HG02623 (cell line): ENCODE measurements around the gene PDE4D.

Source experiments
- ATAC-seq: cut with Tn5 transposase; IDR thresholded peaks from one replicate; pipeline ENCODE4 v1.9.1; 2021; ENCODE audit warnings: moderate library complexity; ENCODE audit not compliant: unreplicated experiment

PDE4D gene

GRCh38 chr5:59134471-59135163 lies 758.9 kb downstream of the PDE4D start:
- ATAC-seq = no peak

GRCh38 chr5:59133764-59134261 lies 759.7 kb downstream of the PDE4D start:
- no peak for ATAC-seq

GRCh38 chr5:59132131-59132530 lies 761.4 kb downstream of the PDE4D start:
- ATAC-seq = no peak

- no peak for ATAC-seq
Observed at GRCh38 chr5:59130431-59130830, 763.1 kb downstream of the PDE4D start.

GRCh38 chr5:59128646-59129290 lies 764.8 kb downstream of the PDE4D start:
- no peak for ATAC-seq

- ATAC-seq = peak; percentile 14
Observed at GRCh38 chr5:59126708-59127573, 766.6 kb downstream of the PDE4D start.

GRCh38 chr5:59126016-59126707 lies 767.4 kb downstream of the PDE4D start:
- no peak for ATAC-seq

- ATAC-seq = no peak
Observed at GRCh38 chr5:59125011-59125961, 768.2 kb downstream of the PDE4D start.

- ATAC-seq = no peak
Observed at GRCh38 chr5:59123595-59124561, 769.6 kb downstream of the PDE4D start.

- no peak for ATAC-seq
Observed at GRCh38 chr5:59119480-59119879, 774.0 kb downstream of the PDE4D start.

- ATAC-seq = no peak
Observed at GRCh38 chr5:59117320-59117719, 776.2 kb downstream of the PDE4D start.

- ATAC-seq = no peak
Observed at GRCh38 chr5:59116231-59116865, 777.2 kb downstream of the PDE4D start.

- ATAC-seq = no peak
Observed at GRCh38 chr5:59115345-59115744, 778.2 kb downstream of the PDE4D start.

- ATAC-seq = no peak
Observed at GRCh38 chr5:59109383-59109782, 784.1 kb downstream of the PDE4D start.

- no peak for ATAC-seq
Observed at GRCh38 chr5:59107692-59108091, 785.8 kb downstream of the PDE4D start.

GRCh38 chr5:59104400-59105127 lies 789.0 kb downstream of the PDE4D start:
- ATAC-seq = no peak

- ATAC-seq = no peak
Observed at GRCh38 chr5:59103303-59103702, 790.2 kb downstream of the PDE4D start.

- no peak for ATAC-seq
Observed at GRCh38 chr5:59102437-59102836, 791.1 kb downstream of the PDE4D start.
